Astrocyte of the hippocampus (primary cell): ENCODE measurements around the gene C13orf46.

Experiments
- DNase-seq: peaks from one replicate; pipeline ENCODE4 v3.0.0; 2011; ENCODE audit warnings: low read depth, low spot score

C13orf46 gene

DNA sequence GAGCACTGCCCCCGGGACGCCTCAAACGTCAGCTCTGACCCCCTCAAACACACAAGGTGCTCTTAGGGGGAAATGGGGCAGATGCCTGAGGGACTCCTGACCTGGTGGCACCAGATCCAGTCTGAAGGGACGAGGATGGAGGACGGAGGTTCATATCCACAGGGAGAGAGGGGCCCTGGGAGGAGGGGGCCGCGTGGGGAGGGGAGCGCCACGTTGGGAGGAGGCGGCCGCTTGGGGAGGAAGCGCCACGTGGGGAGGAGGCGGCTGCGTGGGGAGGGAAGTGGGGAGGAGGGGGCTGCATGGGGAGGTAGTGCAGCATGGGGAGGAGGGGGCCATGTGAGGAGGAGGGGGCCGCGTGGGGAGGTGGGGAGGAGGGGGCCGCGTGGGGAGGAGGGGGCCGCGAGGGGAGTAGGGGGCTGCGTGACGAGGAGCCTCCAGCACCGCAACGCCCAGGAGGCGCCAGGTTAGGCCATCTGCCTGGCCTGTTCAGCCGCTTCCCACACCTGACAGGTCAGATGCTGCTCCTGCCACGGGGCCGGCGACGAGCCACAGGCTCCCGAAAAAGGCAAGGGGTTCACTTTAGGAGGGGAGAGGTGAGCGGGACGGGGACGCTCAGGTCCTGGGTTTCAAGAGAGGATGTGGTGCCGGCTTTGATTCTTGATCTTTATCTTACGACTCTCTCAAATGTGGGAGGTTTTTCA is 36.7 kb upstream of the C13orf46 start:
- no peak for DNase-seq

DNA sequence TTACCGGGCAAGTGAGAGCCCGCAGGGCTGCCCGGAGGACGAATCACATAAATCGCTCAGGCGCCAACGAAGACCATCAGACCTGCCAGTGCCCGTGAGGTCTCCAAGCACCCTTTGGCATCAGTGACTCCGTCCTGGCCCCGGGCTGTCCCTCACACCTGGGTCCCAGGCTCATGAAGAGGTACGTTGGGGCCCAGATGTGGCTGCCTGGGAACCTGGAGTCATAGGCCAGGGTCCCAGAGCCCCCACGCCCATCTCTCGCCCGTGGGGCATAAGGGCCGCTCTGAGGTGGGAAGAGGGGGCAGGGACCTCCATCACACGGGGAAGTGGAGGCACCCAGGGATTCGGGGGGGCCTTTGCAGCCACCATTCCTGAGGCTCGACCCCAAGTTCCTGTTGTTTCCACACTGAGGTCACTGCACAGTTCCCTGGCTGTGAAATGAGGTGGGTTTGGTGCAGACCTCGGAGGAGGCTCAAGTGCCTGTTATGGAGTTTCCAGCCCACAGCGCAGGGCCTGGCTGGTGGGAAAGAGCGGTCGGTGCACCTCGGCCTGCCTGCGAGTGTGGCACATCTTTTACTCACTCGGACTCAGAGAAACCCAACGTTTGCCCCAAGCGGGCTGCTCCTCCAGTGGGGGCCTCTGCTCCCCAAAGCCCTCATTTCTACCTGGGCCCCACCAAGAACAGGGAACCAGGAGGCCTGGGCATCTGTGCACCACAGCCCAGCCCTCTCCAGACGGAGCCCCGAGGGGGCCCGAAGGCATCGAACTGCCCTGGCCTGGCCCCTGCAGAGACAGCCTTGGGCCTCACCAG is 35.9 kb upstream of the C13orf46 start:
- no peak for DNase-seq

DNA sequence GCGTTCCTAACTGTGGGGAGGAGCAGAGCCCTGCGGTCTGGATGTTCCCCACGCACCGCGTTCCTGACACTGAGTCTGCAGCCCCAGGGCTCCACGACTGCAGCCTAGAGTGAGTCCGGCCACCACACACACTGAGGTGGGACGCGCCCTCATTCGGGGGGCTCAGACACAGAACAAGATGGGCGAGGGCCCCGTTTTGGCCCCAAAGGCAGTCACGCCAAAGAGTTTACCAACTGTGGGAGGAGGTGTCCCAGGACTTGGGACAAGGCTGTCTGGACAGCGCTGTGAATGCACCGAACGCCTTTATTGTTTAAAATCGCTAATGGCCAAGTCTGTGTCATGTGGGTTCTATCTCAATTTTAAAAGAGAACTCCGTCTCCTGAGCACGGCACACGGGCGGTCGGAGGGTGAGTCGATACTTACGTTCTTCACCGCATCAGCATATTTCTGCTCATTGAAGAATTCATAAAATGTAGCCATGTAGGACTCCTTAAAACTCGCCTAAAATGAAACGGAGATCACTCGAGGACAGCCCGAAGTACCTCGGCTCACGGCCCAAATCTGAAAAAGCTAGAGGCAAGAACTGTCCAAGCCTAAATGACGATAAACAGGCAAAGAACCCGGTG is 35.2 kb upstream of the C13orf46 start:
- no peak for DNase-seq

DNA sequence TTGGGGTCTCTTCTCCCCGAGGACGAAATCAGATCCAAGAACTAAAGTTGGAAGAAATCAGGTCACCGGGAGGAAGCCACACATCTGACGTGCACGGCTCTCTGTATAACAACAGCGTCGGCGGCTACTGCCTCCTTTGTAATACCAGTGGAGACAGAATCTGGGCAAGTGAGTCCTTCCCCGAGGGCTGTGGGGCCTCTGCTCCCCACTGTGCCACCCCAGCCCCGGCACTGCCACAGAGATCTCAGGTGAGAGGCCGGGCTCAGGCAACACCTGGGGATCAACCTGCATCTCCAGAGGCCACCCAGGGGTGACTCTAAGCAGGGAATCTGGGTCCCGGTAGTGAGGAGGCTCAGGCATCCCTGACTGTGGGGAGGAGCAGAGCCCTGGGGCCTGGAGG is 33.7 kb upstream of the C13orf46 start:
- DNase-seq: no peak

DNA sequence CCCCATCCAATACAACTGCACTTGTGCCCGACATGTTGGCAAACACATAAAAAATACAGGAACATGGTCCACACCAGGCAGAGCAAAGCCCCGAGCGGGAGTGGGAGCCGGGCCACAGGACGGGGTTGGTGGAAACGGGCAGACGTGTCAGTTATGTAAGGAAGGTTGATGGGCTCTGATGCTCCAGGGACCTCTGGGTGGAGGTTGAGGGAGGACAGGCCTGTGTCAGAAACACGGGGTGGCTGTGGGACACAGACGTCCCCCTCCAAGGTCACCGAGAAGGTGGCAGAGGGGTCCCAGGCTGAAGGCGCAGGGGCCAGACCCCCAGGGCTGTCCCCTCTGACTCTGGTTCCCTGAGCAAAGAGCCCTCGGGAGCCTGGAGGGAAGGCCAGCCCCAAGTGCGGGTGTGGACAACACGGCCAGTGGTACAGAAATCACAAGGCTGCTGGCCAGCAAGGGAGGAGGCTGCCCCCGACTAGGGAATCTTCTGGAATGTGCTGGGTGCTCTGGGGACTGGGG is 31.4 kb upstream of the C13orf46 start:
- no peak for DNase-seq

DNA sequence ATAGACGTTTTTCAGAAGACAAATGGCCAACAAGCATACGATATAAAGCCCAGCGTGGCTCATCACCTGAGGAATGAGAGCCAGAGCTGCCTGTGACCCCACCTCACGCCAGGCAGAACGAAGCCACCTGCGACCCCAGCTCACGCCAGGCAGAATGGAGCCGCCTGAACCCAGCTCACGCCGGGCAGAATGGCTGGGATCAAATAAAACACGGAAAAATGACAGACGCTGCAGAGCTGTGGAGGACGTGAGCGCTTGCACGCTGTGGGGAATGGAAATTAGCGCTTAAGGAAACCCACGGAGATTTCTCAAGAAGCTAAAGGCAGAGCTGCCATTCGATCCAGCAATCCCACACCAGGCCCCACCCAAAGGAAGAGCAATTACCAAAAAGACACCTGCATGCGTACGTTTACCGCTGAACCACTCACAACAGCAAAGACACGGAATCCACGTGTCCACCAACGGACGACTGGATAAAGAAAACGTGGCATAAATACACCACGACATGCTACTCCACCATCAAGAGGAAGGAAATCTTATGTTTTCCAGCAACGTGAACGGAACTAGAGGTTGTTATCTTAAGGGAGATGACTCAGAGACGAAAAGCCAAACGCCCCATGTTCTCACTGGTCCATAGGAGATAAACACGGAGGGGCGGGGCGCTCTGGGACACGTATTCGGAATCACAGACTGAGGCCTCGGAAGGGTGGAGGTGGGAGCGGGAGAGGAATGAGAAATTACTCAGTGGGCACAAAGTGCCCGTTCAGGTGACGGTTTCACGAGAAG is 30.7 kb upstream of the C13orf46 start:
- DNase-seq: peak; percentile 35

DNA sequence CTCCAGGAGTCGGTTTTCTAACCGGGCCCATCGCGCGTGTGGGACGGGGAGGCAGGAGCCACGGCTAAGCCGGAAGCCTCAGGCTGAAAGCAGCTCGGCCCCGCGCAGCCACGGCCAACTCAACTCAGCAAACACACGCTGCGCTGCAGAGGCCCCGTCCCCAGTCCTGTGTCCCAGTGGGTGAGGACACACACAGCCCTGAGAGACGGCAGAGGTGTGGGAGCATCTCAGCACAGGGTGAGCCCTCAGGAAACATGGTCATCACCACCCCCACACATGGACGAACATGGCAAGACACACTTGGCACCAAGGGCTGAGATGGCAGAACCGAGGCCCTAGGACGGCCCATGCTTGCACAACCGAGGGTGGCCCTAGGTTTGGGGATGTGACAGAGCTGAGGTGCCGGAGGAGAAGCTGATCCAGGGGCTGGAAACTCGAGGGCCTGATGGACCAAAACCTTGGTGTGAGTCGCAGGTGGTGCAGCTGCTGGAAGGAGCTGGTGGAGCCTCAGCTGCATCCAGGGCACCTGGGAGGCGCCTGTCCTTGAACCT is 29.0 kb upstream of the C13orf46 start:
- no peak for DNase-seq

DNA sequence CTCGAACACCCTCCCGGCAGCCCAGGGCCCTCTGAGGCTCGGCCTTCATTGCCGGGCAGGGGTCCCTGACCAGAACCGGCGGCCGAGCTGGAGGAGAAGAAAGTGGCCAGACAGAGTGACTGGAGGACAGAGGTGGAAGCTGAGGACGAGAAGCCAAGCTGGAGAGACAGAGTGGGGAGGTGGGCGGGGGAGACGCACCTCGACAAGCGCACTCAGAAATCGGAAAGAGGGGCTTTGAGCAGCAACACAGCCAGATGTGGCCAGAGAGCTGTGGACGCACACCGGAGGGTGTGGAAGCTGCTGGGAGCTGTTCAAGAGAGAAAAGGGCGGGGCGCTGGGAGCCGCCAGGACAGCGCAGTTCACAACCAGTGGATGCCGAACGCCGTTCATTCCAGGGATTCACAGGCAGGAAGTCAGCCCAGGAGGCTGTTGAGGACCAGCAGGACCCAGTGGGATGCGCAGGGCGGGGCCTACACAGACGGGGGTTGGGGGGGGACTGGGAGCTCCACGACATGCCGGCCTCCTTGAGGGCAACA is 28.2 kb upstream of the C13orf46 start:
- no peak for DNase-seq

DNA sequence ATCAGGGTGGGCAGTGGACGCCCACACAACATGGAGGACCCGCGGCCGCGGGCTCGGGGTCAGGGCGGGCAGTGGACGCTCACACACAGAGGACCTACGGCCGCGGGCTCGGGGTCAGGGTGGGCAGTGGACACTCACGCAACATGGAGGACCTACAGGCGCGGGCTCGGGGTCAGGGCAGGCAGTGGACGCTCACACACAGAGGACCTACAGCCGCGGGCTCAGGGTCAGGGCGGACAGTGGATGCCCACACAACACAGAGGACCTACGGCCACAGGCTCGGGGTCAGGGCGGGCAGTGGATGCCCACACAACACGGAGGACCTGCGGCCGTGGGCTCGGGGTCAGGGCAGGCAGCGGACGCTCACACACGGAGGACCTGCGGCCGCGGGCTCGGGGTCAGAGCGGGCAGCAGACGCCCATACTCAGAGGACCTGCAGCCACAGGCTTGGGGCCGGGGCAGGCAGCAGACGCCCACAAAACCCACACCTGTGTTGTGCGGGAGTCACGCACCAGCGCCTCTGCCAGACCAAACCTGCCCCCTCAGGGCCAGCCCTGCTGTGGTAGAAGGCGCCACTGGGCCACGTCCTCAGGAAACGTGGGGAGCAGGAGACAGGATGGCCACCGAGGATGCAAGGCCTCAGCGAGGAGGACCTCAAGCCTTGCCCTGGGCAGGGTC is 27.6 kb upstream of the C13orf46 start:
- DNase-seq: no peak

DNA sequence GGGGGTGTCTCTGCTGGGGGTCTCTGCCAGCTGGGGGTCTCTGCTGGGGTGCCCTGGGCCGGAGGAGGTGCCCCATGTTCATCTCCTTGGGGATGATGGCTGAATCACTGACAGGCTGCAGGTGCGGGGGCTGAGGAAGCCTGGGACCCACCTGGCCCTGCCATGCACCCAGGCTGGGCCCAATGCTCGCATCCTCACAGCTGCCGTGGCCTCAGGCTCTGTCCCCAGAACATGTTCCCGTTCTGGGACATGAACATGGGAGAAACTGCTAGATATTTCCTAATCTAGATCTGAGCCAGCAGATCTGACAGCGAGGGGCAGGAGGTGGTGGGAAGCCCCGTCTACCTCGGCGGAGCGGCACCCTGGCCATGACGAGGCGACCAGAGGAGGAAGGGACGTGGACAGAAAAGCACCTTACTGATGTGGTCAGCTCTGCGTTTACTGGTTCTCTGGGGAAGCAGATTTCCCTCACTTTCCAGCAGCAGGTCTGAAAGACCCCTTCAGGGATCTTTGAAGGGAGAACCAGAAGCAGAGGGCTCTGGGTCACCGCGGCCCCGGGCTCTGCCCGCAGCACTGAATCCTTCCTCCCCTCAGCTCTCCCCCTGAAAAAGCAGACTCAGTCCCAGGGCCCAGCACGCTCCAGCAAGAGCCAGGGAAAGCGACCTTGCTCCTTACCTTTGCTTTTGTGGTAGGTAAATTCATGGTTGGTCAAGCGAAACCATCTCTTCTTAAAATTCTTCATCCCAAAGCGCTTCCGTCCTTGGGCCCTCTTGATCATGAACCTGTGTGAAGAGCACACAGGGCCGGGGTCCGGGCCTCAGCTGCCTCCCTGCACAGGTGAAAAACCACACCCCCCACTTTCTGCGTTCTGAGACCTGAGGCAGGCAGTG is 26.5 kb upstream of the C13orf46 start:
- no peak for DNase-seq

DNA sequence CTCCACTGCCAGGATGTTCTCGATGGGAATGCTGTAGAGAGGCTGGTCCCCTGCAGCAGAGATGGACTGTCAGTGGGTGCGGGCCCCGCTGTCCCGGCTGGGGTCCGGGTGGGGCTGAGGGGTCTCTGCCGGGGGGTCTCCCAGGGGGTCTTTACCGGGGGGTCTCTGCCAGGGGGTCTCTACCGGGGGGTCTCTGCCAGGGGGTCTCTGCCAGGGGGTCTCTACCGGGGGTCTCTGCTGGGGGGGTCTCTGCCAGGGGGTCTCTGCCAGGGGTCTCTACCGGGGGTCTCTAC is 25.7 kb upstream of the C13orf46 start:
- DNase-seq: no peak

DNA sequence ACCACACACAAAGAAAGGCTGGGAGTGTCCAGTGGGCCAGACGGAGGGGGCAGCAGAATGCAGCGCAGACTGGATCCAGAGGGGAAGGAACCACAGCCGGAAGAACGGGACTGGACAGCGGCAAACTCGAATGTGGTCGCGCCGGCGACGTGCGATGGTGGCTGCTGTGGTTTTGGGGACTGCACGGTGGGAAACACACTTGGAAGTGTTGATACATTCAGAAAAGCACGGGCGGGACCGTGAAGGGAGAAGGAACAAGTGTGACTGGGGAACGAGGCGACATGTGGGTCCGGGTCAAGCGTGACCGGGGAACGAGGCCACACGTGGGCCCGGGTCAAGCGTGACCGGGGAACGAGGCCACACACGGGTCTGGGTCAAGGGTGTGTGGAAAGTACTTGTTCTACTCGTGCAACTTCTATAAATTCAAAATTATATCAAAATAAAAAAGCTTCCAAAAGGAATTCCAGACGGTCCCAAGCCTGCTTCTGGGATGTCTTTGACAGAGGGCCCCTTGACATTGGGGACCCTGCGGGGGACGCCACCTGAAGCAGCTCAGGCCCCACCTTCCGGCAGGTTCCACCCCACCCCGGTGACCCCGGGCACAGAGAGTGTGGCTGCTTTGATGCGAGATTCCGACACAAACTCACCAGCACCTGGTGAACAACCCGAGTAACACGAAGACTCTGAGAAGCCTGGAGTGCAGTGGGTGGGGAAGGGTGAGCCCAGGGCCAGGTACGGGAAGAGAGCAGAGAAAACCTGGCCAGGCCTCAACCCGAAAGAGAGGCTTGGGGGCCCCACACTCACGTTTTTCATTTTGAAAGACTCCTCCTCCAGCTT is 25.1 kb upstream of the C13orf46 start:
- no peak for DNase-seq

DNA sequence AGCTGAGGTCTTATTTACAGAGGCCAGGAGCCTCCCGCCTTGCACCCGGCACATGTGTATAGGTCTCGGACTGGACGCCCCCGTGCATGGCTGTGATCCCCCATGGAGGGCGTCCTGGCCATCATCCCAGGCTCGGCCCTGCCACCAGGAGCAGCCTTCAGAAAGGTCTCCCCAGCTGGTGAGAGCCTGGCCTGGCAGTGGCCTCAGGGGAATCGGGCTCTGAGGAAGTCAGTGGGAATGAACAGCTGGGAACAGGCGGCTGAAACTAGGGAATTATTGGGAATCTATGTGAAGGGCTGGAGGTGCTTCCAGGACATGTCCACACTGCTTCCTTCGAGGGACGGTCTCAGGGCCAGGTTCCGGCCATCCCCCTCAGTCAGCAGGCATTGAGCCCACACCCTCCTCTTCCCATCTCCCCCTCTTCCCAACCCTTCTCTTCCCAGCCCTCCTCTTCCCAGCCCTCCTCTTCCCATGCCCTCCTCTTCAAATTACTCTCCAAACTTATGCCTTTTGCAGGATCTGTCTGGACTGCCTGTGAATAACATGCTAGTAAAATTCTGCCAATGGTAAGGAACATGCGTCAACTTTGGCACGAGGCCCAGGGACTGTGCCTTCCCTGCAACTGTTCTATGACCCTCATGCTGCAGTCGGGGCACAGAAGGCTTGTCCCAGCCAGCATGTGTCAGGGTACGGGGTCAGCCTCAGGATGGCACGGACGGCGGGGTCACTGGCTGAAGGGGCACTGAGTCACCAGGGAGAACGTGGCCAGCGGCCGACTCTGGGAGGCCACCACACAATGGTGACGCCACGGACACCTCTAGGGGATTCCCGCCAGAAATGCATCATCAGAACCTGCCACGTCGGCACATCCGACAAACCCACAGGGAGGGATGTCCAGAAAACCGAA is 24.2 kb upstream of the C13orf46 start:
- DNase-seq: peak; percentile 26

DNA sequence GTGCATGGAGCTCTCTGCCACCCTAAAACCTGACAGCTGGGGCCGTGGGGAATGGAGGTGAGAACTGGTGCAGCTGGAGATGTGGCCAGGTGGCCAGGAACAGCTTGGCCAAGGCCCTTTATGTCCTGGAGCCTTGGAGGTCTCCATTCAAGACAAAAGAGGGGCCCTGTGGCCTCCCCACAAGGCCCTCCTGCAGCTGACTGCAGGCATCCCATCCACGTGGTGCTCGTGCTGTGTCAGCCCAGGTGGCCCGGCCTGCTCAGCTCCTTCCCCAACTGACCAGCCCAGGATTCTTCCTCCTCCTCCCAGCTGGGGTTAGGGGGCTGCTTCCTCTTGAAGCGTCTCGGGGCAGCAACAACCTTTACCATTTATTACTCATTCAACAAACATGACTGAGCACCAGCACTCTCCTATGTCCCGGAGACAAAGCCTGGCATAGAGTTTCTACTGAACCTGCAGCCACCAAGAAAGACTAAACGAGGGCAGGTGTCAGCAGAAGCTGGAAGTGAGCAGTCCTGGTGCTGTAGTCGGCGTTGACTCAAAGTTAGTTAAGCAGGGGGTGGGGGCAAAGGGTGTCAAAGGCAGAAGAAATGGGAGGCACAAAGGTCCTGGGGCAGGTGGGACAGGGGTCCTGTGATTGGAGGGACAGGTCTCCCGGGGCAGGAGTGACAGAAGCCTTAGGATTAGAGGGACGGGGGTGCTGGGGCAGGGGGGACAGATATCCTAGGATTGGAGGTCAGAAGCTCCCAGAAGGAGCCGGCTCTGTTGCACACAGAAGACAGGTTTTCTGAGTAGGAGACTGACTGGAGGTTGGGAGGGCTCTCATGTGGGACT is 23.3 kb upstream of the C13orf46 start:
- DNase-seq: no peak

DNA sequence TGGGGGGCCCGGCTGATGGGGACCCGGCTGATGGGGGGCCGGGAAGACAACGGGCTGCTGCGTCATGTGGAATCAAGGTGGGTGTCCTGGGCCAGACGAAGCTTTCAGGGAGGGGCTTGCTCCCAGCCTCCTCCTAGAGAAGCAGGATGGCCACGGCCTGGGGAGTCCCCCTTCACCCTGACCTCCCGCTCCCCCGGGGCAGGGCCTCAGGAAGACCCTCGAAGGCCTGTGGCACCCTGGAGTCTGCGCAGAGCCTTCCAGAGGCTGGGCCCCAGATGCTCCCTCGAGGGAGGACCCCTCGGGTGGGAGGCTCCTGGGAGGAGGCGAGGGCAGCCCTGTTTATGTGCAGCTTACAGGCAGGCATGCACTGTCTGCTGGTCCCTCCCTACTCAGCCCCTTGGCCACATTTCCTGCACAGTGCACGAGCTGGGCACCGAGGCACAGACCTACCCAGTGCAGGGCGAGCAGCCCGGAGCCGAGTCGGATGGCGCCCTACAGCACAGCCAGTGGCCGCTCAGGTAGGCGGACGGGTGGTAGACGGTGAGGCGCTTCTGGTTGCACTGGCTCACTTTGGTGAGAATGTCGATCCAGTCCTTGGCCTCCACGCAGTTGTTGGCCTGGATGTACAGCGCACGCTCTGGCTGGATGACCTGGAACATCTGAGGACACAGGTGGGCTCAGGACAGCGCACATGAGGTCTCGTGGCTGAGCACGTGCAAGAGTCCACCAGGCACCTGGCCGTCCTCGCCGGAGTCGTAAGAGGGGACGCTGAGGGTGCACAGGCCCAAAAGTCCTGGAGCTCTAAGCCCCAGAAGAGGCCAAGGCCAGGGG is 22.4 kb upstream of the C13orf46 start:
- no peak for DNase-seq

DNA sequence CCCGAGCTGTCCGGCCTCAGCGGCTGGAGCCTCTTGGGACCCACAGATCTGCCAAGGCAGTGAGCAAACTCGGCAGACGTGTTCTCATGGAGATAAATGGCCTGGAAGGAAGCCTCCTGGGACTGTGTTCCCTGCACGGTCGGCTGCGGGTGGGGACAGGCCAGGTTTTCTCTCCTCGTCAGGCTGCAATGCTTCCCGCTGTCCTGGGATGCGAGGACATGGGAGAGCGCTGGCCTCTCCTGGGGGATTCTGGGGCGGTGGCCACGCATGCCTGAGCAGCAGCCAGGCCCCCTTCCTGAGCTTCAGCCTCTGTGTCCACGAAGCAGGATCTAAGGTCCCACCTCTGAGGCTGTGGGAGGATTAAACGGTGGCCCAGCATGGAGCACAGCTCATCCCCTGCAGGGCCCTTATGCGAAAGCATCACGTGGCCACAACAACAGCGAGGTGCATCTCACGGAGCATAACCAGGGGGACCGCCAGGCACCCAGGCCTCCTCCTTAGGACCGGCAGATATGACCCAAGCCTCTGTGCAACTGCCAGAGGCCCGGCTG is 21.2 kb upstream of the C13orf46 start:
- no peak for DNase-seq
